Measurements from ENCODE around the gene TEX2. TPM values are rescaled to one million over a fixed set of nuclear protein-coding genes. Genes with fewer than 3 reads are reported as not detected.

The TEX2 gene
- total and polyA plus RNA-seq, 2 of the 13 experiments (the other 11 are each of a cell fraction or from before 2014, with no cell fraction given): 21.4 to 37.7 TPM

- no peak for TF ChIP-seq ATM (IDR thresholded peaks at IDR 0.05; ENCODE audit: borderline replicate concordance)
Observed at GRCh38 chr17:64261417-64262145, 1.5 kb downstream of the TEX2 start (continued).

GRCh38 chr17:64260886-64261285 is 2.2 kb downstream of the TEX2 start:
- no peak overlapping the region for H3K9ac ChIP-seq (ENCODE audit: insufficient read depth, low read depth, low read length)
- no peak overlapping the region for H3K27ac ChIP-seq (ENCODE audit: extremely low read length, insufficient read depth, low read length)
- CTCF ChIA-PET (ENCODE audit: low intra/inter-chr PET ratio, low total read pairs): no interaction called here
- H2AFZ ChIP-seq (ENCODE audit: low read length): no peak overlapping the region
- no TSS peak for BruUV-seq (replicated peaks)
- H4K20me1 ChIP-seq (ENCODE audit: insufficient read depth, low read length): no peaks in the 10 kb centered on the region; the same call in 1 of the 2 replicates
- FAIRE-seq: no peak
- no peaks in the 10 kb centered on the region for H3K36me3 ChIP-seq (replicated peaks in 1 of 2; ENCODE audit: control insufficient read depth in 1 of 2, insufficient read depth in 2 of 2, low read length in 2 of 2)
- in situ Hi-C loops (cut with HindIII; ENCODE audit: extremely low pct_ligation_motif_present, low pct_unique_long_range_greater_than_20kb) (loop anchor here (5.0 kb wide), 1 partner anchor 114 kb away; no protein-coding TSS in a partner anchor), intact Hi-C loops (cut with micrococcal nuclease; ENCODE audit: unreplicated experiment) (loop anchor here (5.0 kb wide), 2 partner anchors 44 to 114 kb away; no protein-coding TSS in a partner anchor)
- 85% methylated on average over 1 of the region's 1 CpG for WGBS (ENCODE audit: low lambda C conversion rate)
- H3K79me2 ChIP-seq (ENCODE audit: insufficient read depth, low read length): peaks cover 60% of the 10 kb centered on the region
- no peaks in the 10 kb centered on the region; a peak in 1 of 5 replicates for H3K27me3 ChIP-seq (ENCODE audit: control insufficient read depth in 1 of 2, insufficient read depth in 2 of 2, low read length in 2 of 2)
- ATAC-seq: no peak
- no peaks in the 10 kb centered on the region for H3K9me3 ChIP-seq (ENCODE audit: low read length)
- peaks cover 71% of the 10 kb centered on the region for H3K4me1 ChIP-seq (ENCODE audit: insufficient read depth, low read length)
- no peak for DNase-seq (ENCODE audit: low spot score)
- H3K4me3 ChIP-seq (replicated peaks in 1 of 3; ENCODE audit: insufficient read depth in 1 of 3, low read depth in 2 of 3, low read length in 3 of 3): peak overlapping the region in 1 of 3 experiments; percentile 94; a peak in 1 of 6 replicates
- peak overlapping the region; percentile 99 for H3K4me2 ChIP-seq (ENCODE audit: low read depth, low read length)
- POLR2A ChIA-PET: no interaction called here
- TF ChIP-seq ZNF567 (CRISPR knock-in tag; IDR thresholded peaks at IDR 0.05; ENCODE audit: borderline replicate concordance): no peak
- TF ChIP-seq ZNF639 (CRISPR knock-in tag; conservative IDR thresholded peaks at IDR 0.05): no peak
- TF ChIP-seq MTERF4 (CRISPR knock-in tag; IDR thresholded peaks at IDR 0.05): no peak
- TF ChIP-seq IKZF4 (CRISPR knock-in tag; IDR thresholded peaks at IDR 0.05; ENCODE audit: borderline replicate concordance, low read depth, not compliant biosample characterization): no peak
- no peak for TF ChIP-seq UBTF (CRISPR knock-in tag; IDR thresholded peaks at IDR 0.05)
- no peak for TF ChIP-seq ZNF235 (CRISPR knock-in tag; IDR thresholded peaks at IDR 0.05; ENCODE audit: borderline replicate concordance)
- TF ChIP-seq POGK (CRISPR knock-in tag; conservative IDR thresholded peaks at IDR 0.05): no peak
- no peak for TF ChIP-seq ZSCAN5A (CRISPR knock-in tag; IDR thresholded peaks at IDR 0.05; ENCODE audit: borderline replicate concordance)
- no peak for TF ChIP-seq SKI (IDR thresholded peaks at IDR 0.05; ENCODE audit: partially characterized antibody)
- no peak for TF ChIP-seq MAFG (CRISPR knock-in tag; IDR thresholded peaks at IDR 0.05)
- TF ChIP-seq ZBTB7B (CRISPR knock-in tag; IDR thresholded peaks at IDR 0.05): no peak
- TF ChIP-seq HNRNPL (IDR thresholded peaks at IDR 0.05; ENCODE audit: low read depth, low read length): no peak

Data from HepG2 (cell line).